ENCODE data around the gene USP46.

Gene USP46

DNA sequence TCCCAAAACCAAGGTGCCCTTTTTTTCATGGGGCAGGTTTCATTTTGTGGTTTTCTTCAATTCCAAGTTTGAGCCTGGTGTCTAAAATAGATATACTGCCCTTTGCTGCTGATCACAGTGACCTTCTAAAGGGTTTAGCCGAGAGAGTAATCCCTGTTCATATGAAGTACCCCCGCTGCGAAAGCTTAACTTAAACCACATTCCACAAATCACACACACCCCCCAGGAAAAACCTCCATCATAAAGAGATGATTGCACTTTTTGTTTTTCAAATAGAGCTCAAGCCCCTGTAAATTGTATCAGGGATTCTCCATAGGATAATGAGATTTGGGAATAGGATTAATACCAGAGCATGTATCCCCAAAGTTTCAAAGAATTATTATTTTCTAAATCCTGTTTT, 90.8 kb downstream of the USP46 start:
- DNase-seq = no peak

DNA sequence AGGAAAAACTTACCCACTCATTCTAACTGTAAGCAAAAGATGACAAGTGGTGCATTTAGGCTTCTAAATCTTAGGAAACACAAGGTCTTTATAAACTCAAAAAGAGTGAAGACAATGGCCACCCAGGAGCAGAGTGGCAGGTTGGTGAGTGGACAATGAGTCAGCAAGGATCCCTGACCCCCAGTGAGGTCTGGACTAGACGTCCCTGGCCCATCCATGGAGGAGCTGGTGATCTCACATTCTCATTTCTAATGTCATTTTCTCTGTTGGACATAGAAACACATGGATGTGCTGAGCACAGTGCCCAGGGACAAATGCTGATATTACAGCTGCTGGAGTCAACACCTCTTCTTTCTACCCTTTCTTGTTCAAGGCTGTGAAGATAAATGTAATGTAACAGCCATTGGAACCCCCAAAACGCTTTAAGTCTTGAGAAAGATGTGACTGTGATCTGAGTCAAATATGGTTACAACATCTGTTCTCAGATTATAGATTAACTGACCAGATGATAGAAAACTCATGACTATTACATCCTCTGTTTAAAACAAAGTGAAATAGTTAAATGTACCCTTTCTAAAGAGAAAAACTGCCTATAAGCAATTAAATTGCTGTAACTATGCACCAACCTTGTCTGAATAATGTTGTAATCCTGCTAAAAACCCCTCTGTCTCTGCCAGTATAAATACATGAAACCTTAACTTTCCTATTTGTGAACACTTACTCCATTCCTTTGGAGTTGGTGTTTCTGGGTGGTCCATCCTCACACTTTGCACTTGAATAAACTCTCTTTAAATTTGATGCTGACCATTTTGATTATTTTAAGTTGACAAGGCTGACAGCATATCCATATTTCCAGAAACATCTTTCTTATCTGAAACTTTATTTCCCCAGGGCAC, 92.7 kb downstream of the USP46 start:
- no peak for DNase-seq

DNA sequence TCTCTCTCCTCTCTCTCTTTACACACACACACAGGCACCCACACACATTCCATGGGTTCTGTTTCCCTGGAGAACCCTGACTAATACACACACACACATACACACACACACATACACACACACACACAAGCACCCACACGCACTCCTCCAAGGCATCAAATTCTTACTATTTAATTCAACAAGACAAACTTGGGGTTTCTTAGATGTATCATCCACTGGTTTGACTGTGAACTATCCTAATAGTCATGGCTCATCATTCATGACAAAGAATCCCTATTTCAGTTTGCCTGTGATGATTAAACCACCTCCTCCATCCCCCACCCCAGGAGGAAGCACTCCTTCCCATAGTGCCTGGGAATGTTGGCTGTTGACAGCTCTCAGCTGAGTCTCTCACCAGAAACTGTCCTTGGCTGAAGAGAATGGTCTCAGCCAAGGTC, 98.2 kb downstream of the USP46 start:
- DNase-seq = no peak

DNA sequence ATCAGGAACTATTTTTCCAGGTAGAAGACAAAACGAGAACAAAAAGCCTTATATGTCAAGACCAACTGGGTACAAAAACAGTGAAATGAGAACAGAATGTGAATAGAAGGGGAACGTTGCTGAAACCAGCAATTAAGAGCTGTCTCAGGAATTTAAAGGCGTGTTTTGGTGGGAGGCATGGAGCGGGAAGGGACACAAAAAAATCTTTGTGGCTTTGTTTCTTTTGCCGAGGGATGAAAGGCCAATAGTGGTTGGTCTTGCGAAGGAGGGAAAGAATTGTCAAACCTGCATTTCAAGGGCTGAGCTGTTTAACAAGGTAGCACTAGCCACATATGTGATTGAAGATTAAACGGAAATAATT, 103.8 kb downstream of the USP46 start:
- DNase-seq = no peak

DNA sequence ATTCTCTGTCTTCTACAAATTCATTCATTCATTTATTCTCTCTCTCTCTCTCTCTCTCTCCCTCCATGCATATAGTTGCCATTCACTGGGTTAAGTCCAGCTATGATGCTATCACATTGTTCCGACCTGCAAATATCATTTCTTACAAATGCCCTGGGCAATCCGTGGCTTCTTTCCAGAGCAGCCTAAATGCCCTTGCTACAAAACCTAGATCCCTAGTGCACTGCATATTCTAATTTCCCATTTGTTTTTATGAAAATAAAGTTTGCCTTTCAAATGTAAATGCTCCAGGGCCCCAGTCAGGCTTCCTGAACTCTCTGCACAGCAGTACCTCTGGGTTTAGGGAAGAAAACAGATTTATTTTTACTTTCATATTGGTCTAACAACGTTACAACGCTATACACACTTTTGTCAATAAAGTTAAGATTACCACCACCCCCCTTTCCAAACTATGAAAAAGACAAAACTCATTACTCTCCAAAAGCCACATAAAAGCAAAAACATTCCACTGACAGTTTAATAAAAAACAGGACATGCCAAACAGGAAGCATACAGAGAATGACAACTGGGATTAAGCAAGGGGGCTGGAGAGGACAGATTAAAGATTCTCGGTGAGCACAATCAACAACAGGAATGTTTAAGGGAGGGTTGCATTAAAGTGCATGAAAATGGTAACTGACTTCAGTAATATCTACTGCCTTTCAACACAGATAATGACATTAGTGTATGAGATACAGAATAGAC, 104.3 kb downstream of the USP46 start:
- DNase-seq = no peak

DNA sequence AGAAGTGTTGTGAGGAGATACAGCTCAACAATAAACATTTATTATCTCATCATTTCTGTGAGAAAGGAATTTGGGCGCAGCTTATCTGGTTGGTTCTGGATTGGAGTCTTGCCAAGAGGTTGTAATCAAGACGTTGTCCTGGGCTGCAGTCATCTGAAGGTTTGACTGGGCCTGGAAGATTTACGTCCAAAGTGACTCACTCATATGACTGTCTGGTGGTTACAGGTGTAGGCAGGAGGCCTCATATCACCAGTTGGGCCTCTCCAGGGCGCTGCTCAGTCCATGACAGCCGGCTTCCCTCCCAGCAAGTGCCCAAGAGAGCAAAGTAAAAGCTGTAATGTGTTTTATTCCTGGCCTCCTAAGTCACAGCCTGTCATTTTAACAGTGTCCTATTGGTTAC, 106.3 kb downstream of the USP46 start:
- DNase-seq = no peak

DNA sequence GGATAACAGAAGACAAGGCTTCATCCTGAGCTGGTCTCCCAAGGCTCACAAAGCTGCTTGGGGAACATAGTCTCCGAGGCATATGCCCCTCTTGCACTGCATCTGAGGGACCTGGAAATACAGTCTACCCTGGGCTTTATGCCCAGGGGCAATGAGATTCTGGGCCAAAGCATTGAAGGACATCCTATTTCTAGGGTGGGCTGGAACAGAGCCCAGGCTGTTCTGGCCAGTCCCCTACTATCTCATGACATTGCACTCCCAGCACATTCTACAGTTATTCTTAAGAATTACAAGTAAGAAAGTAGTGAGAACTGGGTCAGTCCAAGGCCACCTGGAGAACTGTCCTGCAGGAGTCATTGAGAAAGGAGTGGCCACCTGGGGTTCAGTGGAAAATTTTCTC, 107.6 kb downstream of the USP46 start:
- DNase-seq = no peak

DNA sequence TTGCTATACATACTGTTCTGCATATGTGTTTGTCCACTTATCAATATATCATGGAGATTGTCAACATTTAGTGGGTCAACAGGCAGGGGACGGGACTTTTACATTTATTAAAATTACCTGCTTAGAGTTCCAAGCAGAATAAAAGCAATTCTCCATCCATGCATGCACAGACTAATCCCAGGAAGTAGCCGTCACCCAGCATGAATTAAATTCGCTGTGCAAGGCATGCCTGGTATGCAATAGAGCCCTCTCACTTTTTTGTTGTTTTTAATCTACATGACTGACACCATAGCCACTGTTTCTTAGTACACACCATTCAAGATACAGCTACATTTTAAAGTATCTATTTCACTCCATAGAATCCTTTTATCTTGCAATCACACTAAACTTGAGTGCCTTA, 108.9 kb downstream of the USP46 start:
- DNase-seq = no peak

DNA sequence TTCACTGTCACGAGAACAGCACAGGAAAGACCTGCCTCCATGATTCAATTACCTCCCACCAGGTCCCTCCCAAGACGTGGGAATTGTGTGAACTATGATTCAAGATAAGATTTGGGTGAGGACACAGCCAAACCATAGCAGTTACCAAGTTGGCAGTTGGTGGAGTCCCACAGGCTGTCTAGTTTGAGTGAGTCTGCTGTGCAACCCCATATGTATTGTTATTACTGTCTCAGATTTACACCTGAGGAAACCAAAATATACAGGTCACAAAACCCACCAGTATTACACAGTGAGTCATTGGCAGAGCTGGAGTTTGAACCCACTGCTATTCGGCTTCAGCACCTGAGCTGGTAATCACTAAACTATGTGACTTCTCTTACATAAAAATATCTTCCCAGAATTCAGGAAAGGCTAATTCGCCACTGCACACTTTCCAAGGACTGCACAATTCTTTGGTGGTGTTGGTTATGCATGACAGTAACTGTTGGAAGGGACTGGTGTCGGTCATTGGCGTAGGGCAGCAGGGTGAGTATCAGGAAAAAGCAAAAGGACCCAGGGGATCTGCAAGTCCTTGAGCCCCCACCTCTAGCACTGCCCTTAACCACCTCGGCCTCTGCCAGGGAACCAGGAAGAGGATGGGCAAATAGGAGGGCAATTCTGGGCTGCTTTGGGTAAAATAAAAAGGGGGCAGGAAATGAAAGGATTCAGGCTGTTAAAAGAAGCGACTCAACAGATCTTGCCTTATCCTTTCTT, 110.1 kb downstream of the USP46 start:
- no peak for DNase-seq

DNA sequence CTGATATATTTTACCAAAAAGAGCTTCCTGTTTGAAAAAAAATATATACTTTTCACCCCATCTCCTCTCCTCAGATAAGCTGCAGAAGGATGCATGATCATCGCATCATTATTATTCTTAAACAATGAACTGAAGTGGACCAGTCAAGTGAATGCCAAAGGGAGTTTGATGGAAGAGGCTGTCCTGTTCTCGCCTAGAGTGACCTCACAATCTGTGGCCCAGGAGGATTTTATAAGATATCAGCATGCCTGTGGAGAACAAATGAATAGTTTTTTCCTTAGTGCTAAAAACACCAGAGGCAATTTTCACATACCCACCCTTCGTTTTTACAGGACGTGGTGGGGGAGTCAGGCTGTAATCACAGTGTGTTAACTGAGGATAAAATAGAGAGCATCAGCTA, 112.7 kb downstream of the USP46 start:
- DNase-seq = no peak

DNA sequence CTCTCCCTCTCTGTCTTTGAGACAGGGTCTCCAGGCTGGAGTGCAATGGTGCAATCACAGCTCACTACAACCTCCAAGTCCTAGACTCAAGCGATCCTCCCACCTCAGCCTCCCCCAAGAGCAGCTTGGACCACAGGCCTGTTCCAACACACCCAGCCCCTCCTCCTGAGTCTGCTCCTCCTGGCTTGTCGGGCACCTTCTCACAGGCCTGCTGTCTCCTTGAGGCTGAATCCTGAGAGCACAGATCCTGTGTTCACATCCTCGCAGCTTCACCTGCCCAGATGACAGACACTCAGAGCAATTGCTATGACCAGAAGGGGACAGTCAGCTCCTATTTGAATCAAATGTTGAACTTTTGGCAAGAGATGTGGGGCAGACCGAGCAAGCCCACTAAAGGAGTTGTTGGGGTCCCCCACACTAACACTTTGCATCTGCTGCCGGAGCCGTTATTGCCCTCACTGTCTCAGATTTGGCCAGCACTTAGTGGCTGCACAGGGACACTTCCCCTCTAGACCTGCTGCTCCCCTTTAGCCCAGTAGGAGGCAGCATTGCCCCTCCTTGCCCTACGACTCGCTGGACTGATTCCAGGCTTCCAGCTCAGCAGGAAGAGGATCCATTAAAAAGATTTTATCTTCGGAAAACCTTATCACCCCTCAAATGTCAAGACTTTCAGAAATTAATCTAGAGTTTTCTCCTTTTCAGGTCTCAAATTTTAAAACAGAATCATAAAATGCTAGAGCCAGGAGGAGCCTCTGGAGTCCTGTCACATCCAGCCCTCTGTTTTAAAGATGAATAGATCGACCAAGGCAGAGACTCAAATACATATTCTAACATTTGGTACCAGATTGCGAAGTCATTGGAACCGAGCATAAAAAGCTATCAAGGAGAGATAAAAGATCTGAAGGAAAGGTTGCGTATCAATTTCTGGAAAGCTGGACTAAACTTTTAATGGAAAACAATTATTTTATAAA, 113.7 kb downstream of the USP46 start:
- DNase-seq = peak; percentile 49

Measured in stimulated activated CD4-positive, alpha-beta T cell treated with anti-CD3 and anti-CD28 coated beads, Interleukin-4, amount 100 ng/mL, for 1 hour (primary cell).